ENCODE measurements around the gene SMIM13. TPM values are rescaled to one million over a fixed set of nuclear protein-coding genes. Genes with fewer than 3 reads are reported as not detected.

SMIM13 gene
- total and polyA plus RNA-seq, 4 donors, result 2.9 to 14.7 (median 5.7) TPM

- TF ChIP-seq CTCF (IDR thresholded peaks at IDR 0.05; ENCODE audit: control extremely low read depth, extremely low read depth), result no peak
- H3K9me3 ChIP-seq (ENCODE audit: control insufficient read depth in 4 of 4, insufficient read depth in 3 of 4, low read length in 3 of 4), result peaks cover 0 to 2% (median 0%) of the 10 kb centered on the region in 4 donors
- no peak overlapping the region for H3K9ac ChIP-seq (ENCODE audit: insufficient read depth in 1 of 2, low read length in 2 of 2)
- DNase-seq, result peak; percentile 39 to 74 (median 68)
- no peaks in the 10 kb centered on the region for H3K27me3 ChIP-seq (ENCODE audit: control insufficient read depth in 3 of 3, insufficient read depth in 3 of 3, low read length in 2 of 3)
- peaks cover 14 to 43% (median 36%) of the 10 kb centered on the region in 4 donors for H3K36me3 ChIP-seq (ENCODE audit: control insufficient read depth in 4 of 4, insufficient read depth in 4 of 4, low read length in 4 of 4)
- no peak overlapping the region for H3K4me3 ChIP-seq
- H3K4me1 ChIP-seq (ENCODE audit: control insufficient read depth in 5 of 5, insufficient read depth in 5 of 5, low read length in 5 of 5), result no peaks in the 10 kb centered on the region
- no peak for ATAC-seq (ENCODE audit: insufficient read depth, low FRiP score)
- 89 to 92% methylated on average over 17 of the region's 17 CpGs for WGBS, 2 donors
- peak overlapping the region in 1 of 2 donors; percentile 39 for H3K27ac ChIP-seq (ENCODE audit: low read depth in 1 of 2, low read length in 1 of 2)
These were observed 91.7 kb downstream of the SMIM13 start for GRCh38 chr6:11185204-11185842.

DNA sequence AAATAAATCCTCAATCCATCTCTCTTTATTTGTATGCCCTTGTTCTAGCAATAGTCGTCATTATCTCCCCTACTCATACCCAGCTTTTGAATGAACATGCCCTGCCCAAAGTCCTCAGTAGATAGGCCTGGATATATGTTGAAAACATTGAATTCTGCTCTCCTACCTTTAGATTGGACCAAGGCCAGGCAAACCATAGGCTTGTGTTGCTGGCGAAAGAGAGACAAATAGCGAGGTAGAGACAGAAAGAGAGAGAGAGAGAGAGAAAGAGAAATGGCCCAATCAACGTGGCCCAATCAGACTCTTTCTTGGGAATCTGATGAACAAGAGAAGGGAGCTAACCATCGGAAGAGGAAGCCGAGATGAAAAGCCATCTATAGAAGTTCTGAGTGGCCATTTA is 93.7 kb downstream of the SMIM13 start:
- TF ChIP-seq CTCF (IDR thresholded peaks at IDR 0.05; ENCODE audit: control extremely low read depth, extremely low read depth), result no peak
- no peak for ATAC-seq (ENCODE audit: insufficient read depth, low FRiP score)
- Histone ChIP-seq H3K9ac (ENCODE audit: insufficient read depth in 1 of 2, low read length in 2 of 2) (no peak overlapping the region), H3K36me3 (ENCODE audit: control insufficient read depth in 4 of 4, insufficient read depth in 4 of 4, low read length in 4 of 4) (peaks cover 17 to 59% (median 44%) of the 10 kb centered on the region in 4 donors), H3K27me3 (ENCODE audit: control insufficient read depth in 3 of 3, insufficient read depth in 3 of 3, low read length in 2 of 3) (no peaks in the 10 kb centered on the region), H3K27ac (ENCODE audit: low read depth in 1 of 2, low read length in 1 of 2) (no peak overlapping the region), H3K9me3 (ENCODE audit: control insufficient read depth in 4 of 4, insufficient read depth in 3 of 4, low read length in 3 of 4) (peaks cover 0 to 2% (median 0%) of the 10 kb centered on the region in 4 donors), H3K4me3 (no peak overlapping the region), H3K4me1 (ENCODE audit: control insufficient read depth in 5 of 5, insufficient read depth in 5 of 5, low read length in 5 of 5) (no peaks in the 10 kb centered on the region)
- DNase-seq, result no peak
- whole genome bisulfite sequencing, 2 donors, result 94 to 95% methylated on average over 6 of the region's 6 CpGs

Small RNA genes lying within 50 kb of the gene (small RNA-seq; reads per million reads assigned to genes)
- not detected for gene AL136139.1 (ENCODE audit: low replicate concordance)

Other genes with a start within 250 kb of the SMIM13 start
- not detected for gene GCM2, start 211.8 kb upstream of the SMIM13 start, total RNA-seq
- gene GCM2, start 211.8 kb upstream of the SMIM13 start, polyA plus RNA-seq, result not detected
- gene SYCP2L, start 206.8 kb upstream of the SMIM13 start, total RNA-seq, result 1 to 10 TPM in 1 of 2 donors, under 1 TPM in 1; 0.49 to 5.3 TPM
- under 1 TPM; 0.49 to 0.89 TPM for gene SYCP2L, start 206.8 kb upstream of the SMIM13 start, polyA plus RNA-seq
- 1 to 10 TPM in 1 of 2 donors, under 1 TPM in 1; 0.31 to 2.8 TPM for gene ELOVL2, start 49.5 kb upstream of the SMIM13 start, total RNA-seq
- under 1 TPM; 0.16 to 0.18 TPM for gene ELOVL2, start 49.5 kb upstream of the SMIM13 start, polyA plus RNA-seq
- under 1 TPM; 0.09 to 0.18 TPM for gene ERVFRD-1, start 17.9 kb downstream of the SMIM13 start, total RNA-seq
- under 1 TPM; 0.06 to 0.26 TPM for gene ERVFRD-1, start 17.9 kb downstream of the SMIM13 start, polyA plus RNA-seq
- 100 to 1,000 TPM; 149 to 158 TPM for gene NEDD9, start 138.8 kb downstream of the SMIM13 start, total RNA-seq
- 100 to 1,000 TPM in 1 of 2 donors, 10 to 100 TPM in 1; 28.2 to 101 TPM for gene NEDD9, start 138.8 kb downstream of the SMIM13 start, polyA plus RNA-seq

All from lung (tissue), 13 donors.